HG02610 (cell line): ENCODE measurements around the gene CCDC88C.
"Not testable (repeated sequence)": the region's sequence is repeated elsewhere in the genome, so short reads cannot be mapped to it uniquely, and the experiment has no call there.

Source experiments
- ATAC-seq: cut with Tn5 transposase; IDR thresholded peaks from one replicate; pipeline ENCODE4 v1.9.1; 2021; ENCODE audit warnings: mild to moderate bottlenecking, moderate library complexity; ENCODE audit not compliant: unreplicated experiment

Gene CCDC88C

DNA sequence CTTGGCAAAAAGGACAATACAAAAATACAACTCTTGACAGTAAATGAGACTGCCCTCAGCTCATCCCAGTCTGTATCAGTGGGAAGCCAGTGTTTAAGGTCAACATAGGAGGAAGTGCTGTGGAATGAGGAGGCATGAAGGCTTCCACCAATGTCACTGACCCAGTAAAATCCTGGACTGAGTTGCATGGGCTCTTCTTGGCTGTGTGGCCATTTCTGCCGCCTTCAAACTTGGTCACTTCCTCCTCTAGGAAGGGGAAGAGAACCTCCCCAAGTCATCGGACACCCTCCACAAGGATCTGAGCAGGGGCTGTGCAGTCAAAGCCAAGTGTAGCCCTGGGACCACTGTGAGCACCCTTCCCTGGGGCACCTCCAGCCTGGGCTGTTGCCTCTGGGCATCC is 185.0 kb downstream of the CCDC88C start:
- no peak for ATAC-seq

DNA sequence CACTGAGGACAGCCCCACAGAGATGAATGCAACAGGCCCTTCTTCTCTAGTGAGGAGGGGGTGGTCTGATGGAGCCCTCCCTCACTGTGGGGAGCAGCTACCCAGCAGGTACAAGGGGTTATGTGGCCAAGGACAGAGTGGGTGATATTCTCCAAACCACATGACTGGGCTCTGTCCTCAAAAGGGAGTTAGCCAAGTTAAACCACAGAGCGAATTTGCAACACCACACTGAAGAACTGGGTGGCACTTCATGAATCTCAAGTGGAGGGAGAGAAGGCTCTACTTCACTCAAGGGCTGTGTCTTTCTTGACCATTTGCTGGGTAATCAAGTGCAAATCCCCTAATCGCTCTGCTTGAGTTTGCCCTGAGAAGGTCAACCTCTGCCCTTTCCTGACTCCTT is 185.6 kb downstream of the CCDC88C start:
- ATAC-seq, result no peak

DNA sequence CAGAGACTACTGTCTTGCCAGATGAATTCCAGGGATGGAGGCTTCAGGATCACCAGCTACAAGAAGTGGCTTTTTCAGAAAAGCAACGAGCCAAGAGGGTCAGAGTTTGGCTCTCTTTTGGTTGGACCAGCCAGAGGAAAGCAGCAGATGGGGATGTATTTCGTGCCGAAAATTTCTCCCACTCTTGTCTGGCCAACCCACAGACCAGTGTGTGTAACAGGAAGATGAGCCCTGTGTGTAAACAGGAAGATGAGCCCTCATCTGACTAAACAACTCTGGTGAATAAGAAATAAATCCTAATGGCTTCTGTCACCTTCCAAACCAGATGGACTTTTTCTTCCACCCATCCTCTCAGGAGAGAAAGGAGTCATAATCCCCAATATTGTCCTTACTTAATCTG is 186.2 kb downstream of the CCDC88C start:
- no peak for ATAC-seq

DNA sequence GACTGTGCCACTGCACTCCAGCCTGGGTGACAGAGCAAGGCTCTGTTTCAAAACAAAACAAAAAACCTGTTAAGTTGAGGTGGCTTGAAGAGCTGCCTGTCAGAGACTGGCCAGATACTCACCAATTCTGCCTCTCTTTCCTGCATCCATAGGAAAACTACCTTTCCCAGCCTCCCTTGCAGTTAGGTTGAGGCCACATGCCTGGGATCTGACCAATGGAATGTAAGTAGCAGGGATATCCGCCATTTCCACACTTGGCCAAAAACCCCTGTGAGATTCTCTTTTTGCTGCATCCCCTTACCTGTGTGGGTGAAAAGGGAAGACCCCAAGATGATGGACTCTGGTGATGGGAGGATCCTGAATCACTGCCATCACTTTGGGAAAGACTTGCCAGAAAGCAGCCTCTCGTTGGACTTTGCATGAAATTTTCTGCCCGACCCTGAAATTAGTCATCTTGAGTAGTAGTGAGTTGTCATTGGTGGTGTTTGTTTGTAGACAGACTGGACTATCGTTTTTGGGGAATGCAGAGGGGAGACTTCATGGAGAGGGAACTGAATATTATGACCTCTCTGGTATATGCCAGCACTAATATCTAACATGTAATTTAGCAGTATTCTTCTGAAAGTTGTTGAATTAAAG is 187.1 kb downstream of the CCDC88C start:
- ATAC-seq, result no peak

DNA sequence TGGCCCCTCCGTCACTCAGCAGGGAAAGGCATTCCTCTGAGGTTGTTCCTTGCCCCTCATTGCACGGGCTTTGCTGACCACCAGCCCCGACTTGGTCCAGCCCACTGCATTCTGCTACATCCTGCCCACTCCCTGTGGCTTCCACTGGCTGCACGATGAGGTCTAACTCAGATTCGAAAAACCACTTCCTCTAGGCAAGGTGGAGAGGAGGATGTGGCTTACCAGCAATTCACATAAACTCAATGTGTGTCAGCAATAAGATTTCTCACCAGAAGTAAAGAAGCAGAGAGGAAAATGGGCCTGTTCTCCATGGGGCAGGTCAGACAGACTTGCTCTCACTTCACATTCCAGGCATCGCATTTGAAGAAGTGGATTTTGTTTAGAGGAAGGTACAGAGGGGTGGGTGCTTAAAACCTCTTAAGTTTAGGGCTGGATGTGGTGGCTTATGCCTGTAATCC is 187.8 kb downstream of the CCDC88C start:
- ATAC-seq, result peak; percentile 54

DNA sequence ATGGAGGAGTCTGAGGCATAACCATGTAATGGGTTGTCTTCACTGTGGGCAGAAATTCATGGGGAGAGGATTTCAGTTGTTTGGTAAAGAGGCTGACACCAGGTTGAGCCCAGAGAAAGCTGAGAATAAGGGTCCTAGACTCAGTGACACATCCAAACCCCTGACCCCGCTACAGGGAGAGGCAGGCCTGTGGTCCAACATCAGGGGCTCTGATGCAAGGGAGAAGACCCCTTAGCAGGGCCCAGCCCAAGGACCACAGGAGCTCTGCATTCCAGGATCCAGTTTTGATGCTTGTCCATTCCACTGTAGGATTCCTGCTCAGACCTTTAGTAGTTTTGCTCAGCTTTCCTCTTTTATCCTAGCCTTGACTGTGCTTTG is 188.6 kb downstream of the CCDC88C start:
- ATAC-seq, result no peak

- ATAC-seq, result peak; percentile 92
These were observed 189.3 kb downstream of the CCDC88C start for GRCh38 chr14:91228112-91229004.

- no peak for ATAC-seq
These were observed 190.4 kb downstream of the CCDC88C start for GRCh38 chr14:91227183-91227628.

GRCh38 chr14:91226360-91226759 is 191.3 kb downstream of the CCDC88C start:
- not testable (repeated sequence) for ATAC-seq

DNA sequence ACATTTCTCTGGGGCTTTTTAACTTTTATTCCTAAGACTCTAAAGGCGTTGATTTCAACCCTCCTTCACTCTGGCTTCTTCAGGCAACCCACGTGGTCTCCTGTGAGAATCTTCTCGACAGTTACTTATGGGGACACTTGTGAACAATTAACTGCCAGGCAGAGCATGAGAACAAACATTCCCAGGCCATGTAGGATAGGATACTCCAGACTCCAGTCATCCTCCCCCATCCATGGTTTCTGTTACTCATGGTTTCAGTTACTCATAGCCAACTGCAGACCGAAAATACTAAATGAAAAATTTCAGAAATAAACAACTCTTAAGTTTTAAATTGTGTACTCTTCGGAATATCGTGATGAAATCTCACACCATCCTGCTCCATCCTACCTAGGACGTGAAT is 192.6 kb downstream of the CCDC88C start:
- no peak for ATAC-seq

- no peak for ATAC-seq
These were observed 194.4 kb downstream of the CCDC88C start for GRCh38 chr14:91223028-91223783.
